ENCODE results near the gene CDH7. TPM values are rescaled to one million over a fixed set of nuclear protein-coding genes. Genes with fewer than 3 reads are reported as not detected.

Gene CDH7
- total RNA-seq, 1 donor from 2014 or later, result 9.2 TPM

DNA sequence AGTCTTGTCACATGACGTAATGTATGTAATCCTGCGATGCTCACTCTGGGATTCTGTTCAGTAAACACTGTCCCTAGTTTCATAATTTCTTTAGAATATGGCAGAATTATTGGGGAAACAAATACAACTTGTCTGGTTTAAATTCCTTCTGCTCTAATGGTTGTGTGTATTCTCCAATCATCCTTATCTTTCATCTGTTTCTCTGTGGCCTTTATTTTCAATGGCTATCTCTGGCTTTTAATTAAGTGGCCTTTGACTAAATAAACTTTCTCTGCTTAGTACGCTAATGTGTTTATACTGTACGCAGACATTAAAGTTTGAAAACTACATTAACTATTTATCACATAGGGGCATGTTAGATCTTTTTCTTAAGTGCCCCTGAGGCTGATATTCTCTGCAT is 40.9 kb downstream of the CDH7 start:
- no peak overlapping the region for H3K27ac Mint-ChIP-seq
- H3K4me3 Mint-ChIP-seq (ENCODE audit: low read depth), result no peak overlapping the region
- H3K36me3 Mint-ChIP-seq (ENCODE audit: insufficient read depth), result no peaks in the 10 kb centered on the region
- H3K4me1 Mint-ChIP-seq (ENCODE audit: low read depth), result peaks cover 11% of the 10 kb centered on the region
- DNase-seq (ENCODE audit: low spot score, unreplicated experiment), result no peak
- peaks cover 3% of the 10 kb centered on the region for H3K27me3 Mint-ChIP-seq
- TF ChIP-seq CTCF (IDR thresholded peaks at IDR 0.05; ENCODE audit: unreplicated experiment), result no peak
- H3K9me3 Mint-ChIP-seq (ENCODE audit: low read depth), result no peaks in the 10 kb centered on the region

DNA sequence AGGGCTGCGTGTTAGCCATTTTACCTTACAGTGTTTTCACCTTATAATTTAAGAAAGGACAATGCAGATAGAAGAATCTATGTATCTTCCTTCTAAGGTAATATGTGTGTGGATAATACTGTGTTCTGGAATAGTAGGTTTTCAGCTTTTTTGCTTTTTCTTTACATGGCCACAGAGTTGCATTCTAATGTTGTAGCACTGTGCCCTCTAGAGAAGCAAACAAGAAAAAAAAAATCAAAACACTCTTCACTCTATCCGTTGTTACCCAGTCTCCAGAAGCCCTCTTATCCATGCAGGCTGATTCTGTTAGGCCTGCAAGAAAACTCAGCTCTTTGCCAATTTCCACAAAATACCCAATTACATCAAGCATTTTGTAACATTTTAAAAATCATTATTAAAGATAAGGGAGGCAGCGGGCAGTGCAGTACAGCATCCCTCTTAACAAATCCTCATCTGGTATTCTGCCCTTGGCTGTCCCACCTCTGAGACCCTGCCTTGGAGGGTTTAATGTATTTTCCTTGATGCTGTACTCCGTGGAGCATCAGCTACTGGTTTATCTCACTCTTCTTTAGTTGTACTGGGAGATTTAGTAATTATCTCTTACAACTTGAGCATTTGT is 41.8 kb downstream of the CDH7 start:
- TF ChIP-seq CTCF (IDR thresholded peaks at IDR 0.05; ENCODE audit: unreplicated experiment), result no peak

DNA sequence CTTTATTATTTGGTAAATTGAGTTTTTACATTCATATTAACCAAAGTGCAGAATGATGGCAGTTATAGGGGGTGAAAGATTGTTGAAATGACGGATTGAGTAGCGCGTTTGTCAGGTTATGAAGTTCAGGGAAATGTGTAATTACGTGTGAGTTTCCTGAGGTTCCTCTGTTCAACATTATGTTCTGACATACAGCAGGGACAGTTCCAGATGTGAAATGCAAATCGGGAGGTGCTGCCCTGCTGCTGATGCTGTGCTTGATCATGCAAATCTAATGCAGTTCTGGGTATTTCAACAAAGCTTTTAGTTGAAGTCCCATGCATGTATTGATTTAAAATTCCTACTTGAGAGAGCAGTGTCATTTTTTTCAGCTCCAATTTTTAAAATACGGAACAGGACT is 57.9 kb downstream of the CDH7 start:
- Mint-ChIP-seq H3K36me3 (ENCODE audit: insufficient read depth) (no peaks in the 10 kb centered on the region), H3K9me3 (ENCODE audit: low read depth) (no peaks in the 10 kb centered on the region), H3K4me1 (ENCODE audit: low read depth) (no peaks in the 10 kb centered on the region), H3K27ac (no peak overlapping the region), H3K4me3 (ENCODE audit: low read depth) (no peak overlapping the region), H3K27me3 (no peaks in the 10 kb centered on the region)
- TF ChIP-seq CTCF (IDR thresholded peaks at IDR 0.05; ENCODE audit: unreplicated experiment), result no peak
- no peak for DNase-seq (ENCODE audit: low spot score, unreplicated experiment)

More for the DNA sequence above, 41.8 kb downstream of the CDH7 start:
- no peak for DNase-seq (ENCODE audit: low spot score, unreplicated experiment)
- no peaks in the 10 kb centered on the region for H3K36me3 Mint-ChIP-seq (ENCODE audit: insufficient read depth)
- H3K4me1 Mint-ChIP-seq (ENCODE audit: low read depth), result peaks cover 11% of the 10 kb centered on the region
- no peak overlapping the region for H3K4me3 Mint-ChIP-seq (ENCODE audit: low read depth)
- no peaks in the 10 kb centered on the region for H3K9me3 Mint-ChIP-seq (ENCODE audit: low read depth)
- peaks cover 3% of the 10 kb centered on the region for H3K27me3 Mint-ChIP-seq
- H3K27ac Mint-ChIP-seq, result no peak overlapping the region

GRCh38 chr18:65811307-65811706 is 60.5 kb downstream of the CDH7 start:
- no peak for DNase-seq (ENCODE audit: low spot score, unreplicated experiment)
- Mint-ChIP-seq H3K27ac (no peak overlapping the region), H3K4me3 (ENCODE audit: low read depth) (no peak overlapping the region), H3K4me1 (ENCODE audit: low read depth) (no peaks in the 10 kb centered on the region), H3K9me3 (ENCODE audit: low read depth) (no peaks in the 10 kb centered on the region), H3K36me3 (ENCODE audit: insufficient read depth) (no peaks in the 10 kb centered on the region), H3K27me3 (no peaks in the 10 kb centered on the region)
- TF ChIP-seq CTCF (IDR thresholded peaks at IDR 0.05; ENCODE audit: unreplicated experiment), result no peak

DNA sequence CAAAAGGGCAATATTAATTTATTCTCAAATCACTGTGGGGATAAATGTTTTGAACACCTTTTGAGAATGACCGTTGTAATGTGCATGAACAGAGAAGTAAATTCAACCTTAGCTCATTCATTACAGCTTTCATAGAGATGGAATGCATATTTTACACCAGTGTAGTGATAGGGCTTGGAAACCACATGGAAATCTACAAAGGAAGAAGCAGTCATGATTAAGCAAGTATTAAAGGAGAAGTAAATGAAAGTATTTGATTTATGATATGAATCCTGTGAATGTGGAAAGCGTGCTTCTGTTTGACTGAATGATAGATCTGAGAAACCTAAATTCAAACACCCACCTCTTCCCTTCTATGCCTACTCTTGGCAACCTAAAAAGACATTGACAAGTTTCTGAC is 64.7 kb downstream of the CDH7 start:
- peaks cover 3% of the 10 kb centered on the region for H3K9me3 Mint-ChIP-seq (ENCODE audit: low read depth)
- H3K4me3 Mint-ChIP-seq (ENCODE audit: low read depth), result no peak overlapping the region
- H3K27ac Mint-ChIP-seq, result no peak overlapping the region
- no peaks in the 10 kb centered on the region for H3K27me3 Mint-ChIP-seq
- no peak for DNase-seq (ENCODE audit: low spot score, unreplicated experiment)
- peaks cover 2% of the 10 kb centered on the region for H3K36me3 Mint-ChIP-seq (ENCODE audit: insufficient read depth)
- TF ChIP-seq CTCF (IDR thresholded peaks at IDR 0.05; ENCODE audit: unreplicated experiment), result no peak
- H3K4me1 Mint-ChIP-seq (ENCODE audit: low read depth), result no peaks in the 10 kb centered on the region
